Measurements from ENCODE around the gene MAD1L1.

The MAD1L1 gene

GRCh38 chr7:2199528-2199927 is 33.2 kb downstream of the MAD1L1 start:
- no peak for DNase-seq

- DNase-seq: no peak
These were observed 34.0 kb downstream of the MAD1L1 start for GRCh38 chr7:2198760-2199159.

DNA sequence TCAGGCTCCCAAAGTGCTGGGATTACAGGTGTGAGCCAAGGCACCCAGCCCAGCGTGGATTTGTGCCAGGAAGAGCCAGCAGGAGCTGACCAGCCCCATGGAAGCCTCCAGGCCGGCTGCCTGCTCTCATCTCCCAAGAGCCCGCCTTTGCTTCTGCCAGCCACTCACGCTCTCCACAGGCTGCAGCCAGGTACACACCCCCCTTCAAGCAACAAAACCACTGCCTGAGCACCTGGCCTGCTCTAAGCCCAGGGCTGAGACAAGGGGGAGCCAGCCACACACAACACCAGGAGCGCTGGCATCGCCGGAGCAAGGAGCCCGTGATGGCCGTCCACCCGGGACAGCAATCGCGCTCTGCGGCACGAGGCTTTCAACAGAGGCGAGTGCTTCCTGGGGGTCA is 34.5 kb downstream of the MAD1L1 start:
- peak in 1 of 14 donors; percentile 5 for DNase-seq

GRCh38 chr7:2197436-2198155 is 35.1 kb downstream of the MAD1L1 start:
- DNase-seq: no peak

DNA sequence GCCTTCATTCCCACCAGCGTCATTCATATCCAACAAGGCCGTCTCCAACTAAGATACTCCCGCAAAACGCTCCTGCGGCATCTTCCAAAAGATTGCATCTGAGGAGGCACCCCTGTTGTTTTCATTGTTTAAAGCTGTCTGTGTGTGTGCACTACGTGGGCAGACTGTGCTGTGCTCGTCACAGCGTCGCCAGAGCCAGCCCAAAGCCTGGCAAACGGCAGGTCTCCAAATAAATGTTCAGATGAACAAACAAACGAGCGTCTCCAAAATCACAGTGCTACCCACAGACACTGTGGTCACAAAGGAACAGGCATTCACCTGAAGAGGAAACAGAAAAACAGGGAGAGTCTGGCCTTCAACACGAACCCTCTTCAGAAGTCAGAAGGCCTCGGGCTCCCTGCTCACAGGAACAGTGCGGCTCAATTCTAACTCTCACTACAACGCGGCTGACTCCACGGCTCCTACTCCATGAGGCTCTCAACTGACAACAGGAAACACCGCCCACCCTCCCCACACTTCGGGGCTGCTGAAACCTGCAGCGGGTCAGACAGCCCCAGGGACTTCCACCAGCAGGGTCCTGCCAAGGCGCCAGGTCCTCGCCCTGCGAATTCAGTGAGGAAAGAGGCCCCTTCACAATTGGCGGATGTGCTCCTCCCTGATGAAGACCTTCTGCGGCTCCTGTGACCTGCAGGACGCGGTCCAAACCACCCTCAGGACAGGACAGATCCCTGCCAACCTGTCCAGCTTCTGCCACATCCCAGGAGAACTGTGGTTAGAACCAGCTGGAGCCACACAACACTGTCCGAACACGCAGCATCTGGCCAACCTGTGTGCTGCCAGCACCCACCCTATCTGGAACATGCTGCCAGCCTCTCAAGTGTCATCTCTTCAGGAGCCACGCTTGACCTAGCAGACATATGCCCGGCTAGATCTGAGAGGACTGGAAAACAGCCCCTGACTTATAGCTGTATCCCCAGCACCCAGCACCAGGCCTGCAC is 36.1 kb downstream of the MAD1L1 start:
- DNase-seq: peak in 1 of 14 donors; percentile 45

DNA sequence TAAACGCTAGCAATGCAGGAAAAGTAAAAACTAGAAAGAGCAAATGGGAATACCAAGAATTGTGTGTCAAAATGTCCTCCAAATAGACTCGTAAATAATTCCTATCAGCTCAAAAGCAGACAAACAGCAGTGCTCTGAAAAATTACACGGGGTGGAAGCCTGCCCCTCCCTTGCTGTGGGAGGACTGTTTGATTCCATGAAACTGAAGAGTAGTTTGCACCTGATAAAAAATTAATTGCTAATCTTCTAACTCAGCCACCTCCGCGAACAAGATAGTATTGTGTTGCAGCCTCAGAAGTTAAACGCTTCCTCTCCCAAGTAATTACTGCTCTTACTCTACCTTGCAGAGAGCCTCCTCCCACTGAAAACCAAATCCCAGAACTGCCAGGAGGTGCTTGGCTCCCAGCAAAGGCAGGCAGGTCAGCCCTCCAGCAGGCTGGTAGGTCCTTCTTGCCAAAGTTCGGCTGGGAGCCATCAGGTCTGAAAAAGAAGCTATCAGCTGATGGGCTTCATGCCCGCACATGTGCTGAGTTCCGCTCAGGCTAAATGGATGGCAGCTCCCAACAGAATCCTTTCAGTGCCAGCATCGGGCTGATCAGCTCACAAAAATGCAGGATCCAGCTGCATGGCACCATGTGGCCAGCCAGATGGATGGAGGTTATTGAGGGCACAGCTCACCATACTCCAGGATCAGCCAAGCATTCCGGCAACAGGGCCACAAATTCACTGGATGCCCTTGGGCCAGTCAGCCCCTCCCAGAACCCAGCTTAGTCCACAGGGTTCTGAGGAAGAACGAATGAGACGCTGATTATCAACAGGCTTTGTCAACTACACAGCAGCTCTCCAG is 37.1 kb downstream of the MAD1L1 start:
- DNase-seq: peak in 8 of 14 donors; percentile 9 to 88 (median 29)

- DNase-seq: no peak
These were observed 39.0 kb downstream of the MAD1L1 start for GRCh38 chr7:2193575-2194305.

GRCh38 chr7:2192831-2193534 is 39.8 kb downstream of the MAD1L1 start:
- no peak for DNase-seq

GRCh38 chr7:2191016-2191415 is 41.7 kb downstream of the MAD1L1 start:
- DNase-seq: no peak

DNA sequence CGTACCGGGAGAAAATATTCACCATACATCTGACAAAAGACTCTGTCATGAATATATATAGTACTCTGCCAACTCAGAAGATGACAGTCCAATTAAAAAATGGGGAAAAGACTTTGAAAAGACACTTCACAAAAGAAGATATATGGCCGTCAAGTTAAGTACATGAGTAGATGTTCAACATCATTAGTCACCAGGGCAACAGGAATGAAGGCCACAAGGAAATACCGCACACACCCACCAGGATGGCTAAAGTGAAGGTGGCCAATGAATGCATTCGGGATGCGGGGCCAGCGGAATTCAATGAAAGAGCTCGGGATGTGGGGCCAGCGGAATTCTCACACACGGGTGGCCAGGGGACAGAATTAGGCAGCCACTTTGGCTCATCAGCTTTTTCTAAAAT is 42.2 kb downstream of the MAD1L1 start:
- DNase-seq: no peak

DNA sequence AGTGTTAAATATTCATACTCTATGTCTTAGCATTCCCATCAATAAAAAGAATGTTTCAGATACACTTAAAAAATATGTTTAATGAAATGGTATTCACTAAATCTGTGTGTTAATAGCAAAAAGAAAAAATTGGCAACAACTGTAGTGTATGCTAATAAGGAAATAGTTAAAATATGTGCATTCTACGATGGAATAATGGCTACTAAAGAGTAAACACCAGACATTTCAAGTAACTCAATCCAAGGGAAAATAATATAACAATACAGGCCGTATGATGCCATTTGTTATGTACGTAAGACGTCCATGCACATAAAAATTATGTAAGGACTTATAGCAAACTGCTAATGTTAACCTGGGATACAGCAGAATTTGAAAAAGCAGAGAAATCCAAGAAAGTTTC is 46.6 kb downstream of the MAD1L1 start:
- no peak for DNase-seq

DNA sequence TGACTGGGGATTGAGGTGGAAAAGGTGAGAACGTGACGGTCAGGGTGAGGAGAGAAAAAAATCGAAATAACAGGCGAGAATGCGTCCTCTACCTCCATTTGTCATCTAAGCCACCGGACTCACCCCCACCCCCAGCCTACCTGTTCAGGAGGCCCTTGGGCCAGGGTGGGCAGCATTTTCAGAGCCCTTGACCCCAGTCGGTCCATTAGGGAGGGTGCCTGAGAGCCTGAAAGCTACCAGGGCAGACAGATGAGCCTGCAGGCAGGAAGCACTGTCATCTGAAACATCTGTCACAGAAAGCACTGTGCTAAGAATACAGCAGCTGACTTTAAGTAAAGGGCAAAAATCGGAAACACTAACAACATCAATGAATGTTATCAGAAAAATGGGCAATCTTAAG is 47.0 kb downstream of the MAD1L1 start:
- no peak for DNase-seq

GRCh38 chr7:2182461-2182860 is 50.3 kb downstream of the MAD1L1 start:
- DNase-seq: no peak

- no peak for DNase-seq
These were observed 51.5 kb downstream of the MAD1L1 start for GRCh38 chr7:2181077-2181854.

GRCh38 chr7:2180081-2180480 is 52.7 kb downstream of the MAD1L1 start:
- no peak for DNase-seq

- DNase-seq: no peak
These were observed 57.2 kb downstream of the MAD1L1 start for GRCh38 chr7:2175514-2175913.

DNA sequence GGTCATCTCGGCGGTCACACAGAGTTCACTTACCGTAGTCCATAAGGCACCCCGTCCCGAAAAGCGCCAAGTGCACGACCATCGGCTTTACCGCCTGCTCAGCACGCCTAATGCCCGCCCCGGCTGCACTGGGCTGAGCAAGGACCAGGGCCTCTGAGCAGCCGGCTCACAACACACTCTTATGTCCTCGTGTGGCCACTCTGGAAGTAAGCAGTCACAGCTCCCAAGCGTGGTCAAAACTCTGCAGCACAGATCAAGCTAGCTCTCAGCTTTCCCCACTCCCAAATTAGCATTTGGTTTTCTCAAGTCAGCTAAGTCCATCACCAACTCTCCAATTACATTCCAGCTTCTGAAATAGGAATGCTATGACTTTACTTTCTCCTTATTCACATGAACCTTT is 57.7 kb downstream of the MAD1L1 start:
- no peak for DNase-seq

DNA sequence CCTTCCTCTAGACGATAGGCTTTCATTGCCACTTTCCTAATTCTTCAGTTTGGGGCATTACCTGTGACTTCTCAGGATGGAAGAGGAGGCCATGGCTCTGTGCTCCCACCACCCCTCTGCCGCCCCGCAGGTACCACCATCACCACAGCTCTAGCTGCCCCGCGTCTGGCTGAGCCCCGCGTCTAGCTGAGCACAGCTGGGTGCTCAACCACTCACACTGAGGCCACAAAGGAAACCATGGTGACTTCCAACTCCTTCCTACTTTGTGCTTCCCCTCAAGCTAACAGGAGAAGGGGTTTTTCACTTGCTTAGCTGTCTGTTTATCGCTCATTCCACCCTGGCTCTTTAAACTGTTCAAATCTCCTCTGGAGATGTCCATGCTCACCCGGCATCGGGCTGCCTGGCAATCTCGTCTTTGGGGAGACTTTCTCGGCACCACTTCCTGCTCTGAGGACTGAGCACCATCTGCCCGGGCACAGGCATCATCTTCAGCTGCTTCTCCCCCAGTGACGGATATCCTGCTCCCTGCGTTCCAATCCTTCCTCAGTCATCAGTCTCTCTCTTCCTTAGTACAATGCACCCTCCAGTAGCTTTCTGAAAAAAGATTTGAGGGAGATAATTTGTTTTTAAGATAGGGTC is 59.4 kb downstream of the MAD1L1 start:
- DNase-seq: no peak

GRCh38 chr7:2172311-2173188 is 60.2 kb downstream of the MAD1L1 start:
- no peak for DNase-seq

Measured in C1 segment of cervical spinal cord (tissue), 14 donors.